Neural crest cell (in vitro differentiated cells): ENCODE data around the gene ZNF362. TPM values are rescaled to one million over a fixed set of nuclear protein-coding genes. Genes with fewer than 3 reads are reported as not detected.

Source experiments
- DNase-seq: peaks from one replicate; pipeline ENCODE4 v3.0.0; 2021; ENCODE audit warnings: low read depth, mixed read lengths, low spot score
- H3K27ac Mint-ChIP-seq: one replicate; pipeline ENCODE4 v1.8.0; 2021; ENCODE audit warnings: mild to moderate bottlenecking, mixed read lengths; ENCODE audit not compliant: unreplicated experiment
- H3K27me3 Mint-ChIP-seq: 2 replicates; pipeline ENCODE4 v1.8.0; 2021; ENCODE audit warnings: low read depth, mild to moderate bottlenecking, mixed read lengths
- H3K36me3 Mint-ChIP-seq: 2 replicates; pipeline ENCODE4 v1.8.0; 2021; ENCODE audit warnings: low read depth, mild to moderate bottlenecking, mixed read lengths
- H3K4me1 Mint-ChIP-seq: 2 replicates; pipeline ENCODE4 v1.8.0; 2021; ENCODE audit warnings: mixed read lengths
- H3K4me3 Mint-ChIP-seq: one replicate; pipeline ENCODE4 v1.8.0; 2021; ENCODE audit warnings: mild to moderate bottlenecking, mixed read lengths
- H3K9me3 Mint-ChIP-seq: 2 replicates; pipeline ENCODE4 v1.8.0; 2021; ENCODE audit warnings: mixed read lengths
- microRNA-seq: library from miRNA; unstranded; fragments of <30 nt; microRNA quantifications from one replicate; pipeline ENCODE4, GENCODE V29; 2020
- total RNA-seq: library from RNA; stranded (reverse); gene quantifications from 2 replicates; pipeline ENCODE4 v1.2.1, GENCODE V29; 2021
- TF ChIP-seq, protein P1 (sequence below): fragments of 200-600 bp; sonication (generic); conservative IDR thresholded peaks from 2 replicates; pipeline ENCODE4 v1.5.0; 2021; ENCODE audit warnings: antibody characterized with exemption, mild to moderate bottlenecking

Gene ZNF362
- total RNA-seq, 1 donor from 2014 or later = 56.3 TPM

DNA sequence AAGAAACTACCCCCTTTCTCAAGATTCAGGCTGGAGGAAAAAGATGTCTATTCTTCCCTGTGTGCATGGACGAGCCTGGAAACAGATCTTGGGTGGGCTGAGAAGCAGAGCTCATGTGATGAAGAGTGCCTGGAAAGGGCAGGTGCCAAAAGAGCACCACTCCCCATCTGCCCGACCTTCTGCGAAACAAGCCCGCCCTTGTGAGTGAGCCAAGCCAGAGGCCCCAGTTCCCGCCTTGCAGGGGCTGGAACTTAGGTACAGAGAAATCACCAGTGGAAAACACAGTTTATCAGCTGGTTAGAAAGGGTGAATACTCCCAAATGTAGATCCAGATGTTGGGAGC, 91.3 kb downstream of the ZNF362 start:
- Mint-ChIP-seq H3K4me3 (peak overlapping the region; percentile 90), H3K27me3 (no peaks in the 10 kb centered on the region), H3K4me1 (peaks cover 68% of the 10 kb centered on the region), H3K27ac (peak overlapping the region; percentile 25), H3K36me3 (peaks cover 8% of the 10 kb centered on the region), H3K9me3 (no peaks in the 10 kb centered on the region)
- TF ChIP-seq, protein P1, sequence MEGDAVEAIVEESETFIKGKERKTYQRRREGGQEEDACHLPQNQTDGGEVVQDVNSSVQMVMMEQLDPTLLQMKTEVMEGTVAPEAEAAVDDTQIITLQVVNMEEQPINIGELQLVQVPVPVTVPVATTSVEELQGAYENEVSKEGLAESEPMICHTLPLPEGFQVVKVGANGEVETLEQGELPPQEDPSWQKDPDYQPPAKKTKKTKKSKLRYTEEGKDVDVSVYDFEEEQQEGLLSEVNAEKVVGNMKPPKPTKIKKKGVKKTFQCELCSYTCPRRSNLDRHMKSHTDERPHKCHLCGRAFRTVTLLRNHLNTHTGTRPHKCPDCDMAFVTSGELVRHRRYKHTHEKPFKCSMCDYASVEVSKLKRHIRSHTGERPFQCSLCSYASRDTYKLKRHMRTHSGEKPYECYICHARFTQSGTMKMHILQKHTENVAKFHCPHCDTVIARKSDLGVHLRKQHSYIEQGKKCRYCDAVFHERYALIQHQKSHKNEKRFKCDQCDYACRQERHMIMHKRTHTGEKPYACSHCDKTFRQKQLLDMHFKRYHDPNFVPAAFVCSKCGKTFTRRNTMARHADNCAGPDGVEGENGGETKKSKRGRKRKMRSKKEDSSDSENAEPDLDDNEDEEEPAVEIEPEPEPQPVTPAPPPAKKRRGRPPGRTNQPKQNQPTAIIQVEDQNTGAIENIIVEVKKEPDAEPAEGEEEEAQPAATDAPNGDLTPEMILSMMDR = no peak
- DNase-seq = no peak

DNA sequence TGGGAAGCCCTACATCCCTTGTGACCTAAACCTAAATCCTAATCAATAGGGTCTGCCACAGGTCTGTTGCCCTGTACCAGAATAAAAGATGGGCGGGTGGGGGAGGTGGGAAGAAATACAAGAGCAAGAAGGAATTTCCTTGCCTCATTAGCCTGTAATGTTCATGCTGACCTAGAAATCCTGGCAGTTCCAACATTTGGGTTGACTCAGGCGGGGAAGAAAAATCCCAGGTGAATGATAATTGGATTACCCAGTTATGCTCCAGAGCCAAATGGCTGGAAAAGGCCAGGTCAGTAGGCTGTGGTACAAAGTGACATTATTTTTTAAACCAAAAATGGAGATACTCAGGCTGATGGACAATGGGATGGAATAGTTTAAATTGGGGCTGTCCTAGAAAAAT, 91.9 kb downstream of the ZNF362 start:
- Mint-ChIP-seq H3K27me3 (no peaks in the 10 kb centered on the region), H3K27ac (peak overlapping the region; percentile 4), H3K36me3 (peaks cover 8% of the 10 kb centered on the region), H3K9me3 (no peaks in the 10 kb centered on the region), H3K4me1 (peaks cover 65% of the 10 kb centered on the region), H3K4me3 (peak overlapping the region; percentile 90)
- TF ChIP-seq, protein P1 = no peak
- DNase-seq = no peak

DNA sequence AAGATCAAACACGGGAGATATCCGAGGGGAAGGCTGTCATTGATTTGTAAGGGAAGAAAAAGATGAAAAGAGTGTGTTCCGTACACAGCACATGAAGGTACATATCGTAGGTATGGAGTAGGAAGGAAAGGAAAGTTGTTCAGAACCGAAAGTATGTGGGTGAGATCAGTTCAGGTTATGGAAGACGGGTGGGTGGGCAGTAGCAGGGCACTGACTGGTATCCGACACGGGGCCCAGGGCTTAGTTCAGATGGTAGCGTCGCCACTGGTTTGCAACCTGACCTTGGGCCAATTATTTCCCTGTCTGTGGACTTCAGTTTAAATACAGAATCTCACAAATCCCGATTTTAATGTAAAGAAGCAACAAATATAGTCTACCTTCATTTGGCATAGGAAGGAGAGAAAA, 92.4 kb downstream of the ZNF362 start:
- Mint-ChIP-seq H3K27me3 (no peaks in the 10 kb centered on the region), H3K36me3 (peaks cover 5% of the 10 kb centered on the region)

DNA sequence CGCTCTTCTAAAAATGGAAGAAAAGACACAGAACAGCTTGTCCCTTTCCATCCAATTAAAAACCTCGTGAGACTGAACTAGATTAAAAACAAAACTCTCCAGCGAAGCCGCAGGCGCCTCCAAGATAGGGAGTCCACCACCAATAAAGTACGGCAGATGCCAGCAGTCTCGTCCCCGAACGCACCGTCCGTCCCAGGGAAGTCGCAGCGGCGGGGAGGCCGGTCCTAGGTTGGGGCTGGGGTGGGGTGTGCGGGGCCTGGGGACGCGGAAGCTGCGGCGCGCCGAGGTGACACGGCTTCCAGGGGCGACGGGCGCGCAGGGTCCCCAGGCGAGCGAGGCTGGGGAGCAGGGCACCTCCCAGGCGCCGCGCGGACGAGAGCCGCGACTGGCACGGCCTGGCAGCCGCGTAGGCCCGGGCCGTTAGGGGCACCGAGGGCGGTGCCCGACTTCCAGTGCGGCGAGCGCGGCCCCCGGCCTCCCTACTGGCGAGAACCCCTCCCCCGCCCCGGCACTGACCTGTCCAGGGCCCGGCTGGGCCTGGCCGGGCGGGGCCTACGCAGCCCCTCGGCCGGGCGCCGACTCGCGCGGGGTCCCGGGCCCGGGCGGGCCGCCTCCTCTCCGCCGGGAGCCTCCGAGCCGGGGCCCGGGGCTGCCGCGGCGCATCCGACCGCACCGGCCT, 92.9 kb downstream of the ZNF362 start:
- Mint-ChIP-seq H3K27me3 (no peaks in the 10 kb centered on the region), H3K4me1 (peaks cover 66% of the 10 kb centered on the region), H3K27ac (peak overlapping the region; percentile 97)

More for the DNA sequence above, 92.4 kb downstream of the ZNF362 start:
- Mint-ChIP-seq H3K4me3 (peak overlapping the region; percentile 90), H3K9me3 (no peaks in the 10 kb centered on the region), H3K27ac (peak overlapping the region; percentile 97), H3K4me1 (peaks cover 67% of the 10 kb centered on the region)
- TF ChIP-seq, protein P1 = no peak
- no peak for DNase-seq

DNA sequence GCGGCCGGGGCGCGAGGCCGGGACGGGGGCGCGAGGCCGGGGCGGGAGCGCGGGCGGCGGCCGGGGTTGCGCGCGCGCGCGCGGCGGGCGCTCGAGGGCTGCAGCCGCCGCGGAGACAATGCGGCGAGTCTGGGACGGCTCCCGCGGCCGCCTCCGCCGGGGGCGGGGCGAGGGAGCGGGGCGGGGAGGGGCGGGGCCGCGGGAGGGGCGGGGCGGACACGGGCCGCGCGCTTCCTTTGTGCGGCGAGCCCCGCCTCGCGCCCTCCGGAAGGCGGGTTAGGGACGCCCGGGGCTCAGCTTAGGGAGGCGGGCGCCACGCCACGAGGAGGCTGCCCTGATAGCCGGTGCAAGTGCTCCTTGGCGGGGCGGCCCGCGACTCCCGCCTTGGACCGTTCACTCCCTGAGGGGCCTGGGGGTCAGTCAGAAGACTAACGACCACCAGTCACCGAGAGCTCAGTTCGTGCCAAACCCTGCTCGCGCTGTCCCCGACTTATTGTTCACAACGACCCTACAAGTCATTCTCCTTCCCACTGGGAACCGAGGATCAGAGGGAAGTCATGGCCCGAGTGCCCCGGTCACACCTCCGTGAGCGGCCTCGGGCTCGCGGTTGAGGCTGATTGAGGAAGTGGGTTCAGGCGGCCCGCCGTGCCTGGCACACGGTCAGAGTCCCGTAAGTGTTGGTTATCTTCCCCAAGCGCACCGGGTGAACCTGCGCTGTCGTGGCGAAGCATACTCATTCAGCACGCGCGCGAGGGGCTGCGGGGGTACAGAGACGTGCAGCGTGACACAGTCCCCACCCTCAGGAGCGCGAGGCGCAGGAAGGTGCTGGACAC, 93.7 kb downstream of the ZNF362 start:
- Mint-ChIP-seq H3K9me3 (no peaks in the 10 kb centered on the region), H3K27me3 (no peaks in the 10 kb centered on the region), H3K4me1 (peaks cover 64% of the 10 kb centered on the region), H3K4me3 (peak overlapping the region; percentile 93), H3K27ac (peak overlapping the region; percentile 99), H3K36me3 (peaks cover 7% of the 10 kb centered on the region)
- peak; percentile 71 for DNase-seq
- TF ChIP-seq, protein P1 = no peak

More for the DNA sequence above, 92.9 kb downstream of the ZNF362 start:
- peak; percentile 22 for DNase-seq
- Mint-ChIP-seq H3K36me3 (peaks cover 7% of the 10 kb centered on the region), H3K9me3 (no peaks in the 10 kb centered on the region), H3K4me3 (peak overlapping the region; percentile 90)
- TF ChIP-seq, protein P1 = no peak

Small RNAs within 50 kb of the gene (microRNA-seq; reads per million reads assigned to microRNA genes)
- 78.8 reads per million, percentile 58 among the genes with 10 or more reads in this experiment for gene MIR3605

Other genes with a start within 250 kb of the ZNF362 start
- 134 and 135 TPM in 2 replicates for gene AK2, start 219.6 kb upstream of the ZNF362 start, total RNA-seq
- gene AZIN2, start 175.3 kb upstream of the ZNF362 start, total RNA-seq = 8.1 and 9.7 TPM in 2 replicates
- gene TRIM62, start 74.4 kb upstream of the ZNF362 start, total RNA-seq = 8.6 and 8.8 TPM in 2 replicates
- not detected in 2 replicates for gene A3GALT2, start 64.6 kb downstream of the ZNF362 start, total RNA-seq
- gene PHC2, start 174.6 kb downstream of the ZNF362 start, total RNA-seq = 155 TPM in 2 replicates
- 6.9 and 7.0 TPM in 2 replicates for gene ZSCAN20, start 216.2 kb downstream of the ZNF362 start, total RNA-seq